NB4 (cell line): Measurements from ENCODE around the gene TAS2R9.
"Not testable (repeated sequence)": the region's sequence is repeated elsewhere in the genome, so short reads cannot be mapped to it uniquely, and the experiment has no call there.

ENCODE experiments used
- DNase-seq: peaks from one replicate; pipeline ENCODE4 v3.0.0; 2010; ENCODE audit warnings: low read depth
- H3K4me3 ChIP-seq: one replicate; pipeline ENCODE4 v1.5.1; 2011; ENCODE audit warnings: mild to moderate bottlenecking, low read depth, low read length, moderate library complexity
- CTCF ChIP-seq: IDR thresholded peaks from one replicate; pipeline ENCODE4 v1.5.1; 2012; ENCODE audit warnings: low read depth, low read length
- MYC ChIP-seq: IDR thresholded peaks from 2 replicates; pipeline ENCODE4 v1.6.1; 2011; ENCODE audit warnings: low read depth, low read length
- POLR2A ChIP-seq: IDR thresholded peaks from 2 replicates; pipeline ENCODE4 v1.6.1; 2011; ENCODE audit warnings: mild to moderate bottlenecking; ENCODE audit not compliant: insufficient read length; ENCODE audit errors: extremely low read depth
- TF ChIP-seq, protein P1 (sequence below): IDR thresholded peaks from 2 replicates; pipeline ENCODE4 v1.6.1; 2011; ENCODE audit warnings: low read depth, low read length

The TAS2R9 gene

GRCh38 chr12:10811883-10812536, 2.0 kb upstream of the TAS2R9 start:
- no peak for DNase-seq
- H3K4me3 ChIP-seq, result no peak overlapping the region
- TF ChIP-seq, protein P1, sequence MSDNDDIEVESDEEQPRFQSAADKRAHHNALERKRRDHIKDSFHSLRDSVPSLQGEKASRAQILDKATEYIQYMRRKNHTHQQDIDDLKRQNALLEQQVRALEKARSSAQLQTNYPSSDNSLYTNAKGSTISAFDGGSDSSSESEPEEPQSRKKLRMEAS, result no peak
- TF ChIP-seq MYC (no peak), CTCF (no peak), POLR2A (no peak)

DNA sequence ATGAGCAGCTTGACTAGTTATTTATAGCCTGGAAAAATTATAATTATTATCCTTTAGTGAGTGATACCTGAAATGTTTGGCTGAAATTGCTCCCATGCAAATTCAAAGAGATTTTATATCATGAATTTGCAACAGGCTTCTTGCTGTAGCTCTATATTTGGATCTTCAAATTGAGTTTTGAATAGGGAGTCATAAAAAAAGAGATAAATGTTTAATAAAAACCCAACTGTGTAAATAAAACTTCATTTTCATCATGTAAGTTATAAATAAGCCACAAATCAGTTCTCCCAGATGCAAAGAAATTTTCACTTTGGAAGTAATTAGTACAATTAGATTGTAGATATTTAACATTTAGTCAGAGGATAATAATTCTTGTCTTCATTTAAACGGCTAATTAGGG, 2.8 kb downstream of the TAS2R9 start, which contains the start of gene TAS2R8:
Gene TAS2R8 (minus strand): TSS at position 101 of the 400 bp plus-strand sequence. CDS start 306 bp downstream, outside the sequence.
- DNase-seq, result no peak
- no peak within 1 kb of the TSS for H3K4me3 ChIP-seq
- TF ChIP-seq, protein P1, result no peak
- TF ChIP-seq MYC (no peak), POLR2A (no peak), CTCF (no peak)

GRCh38 chr12:10802587-10802986, 7.4 kb downstream of the TAS2R9 start, which contains the start of gene TAS2R7:
TAS2R7 (minus strand) TSS chr12:10802627; CDS start chr12:10802570, 57 bp downstream.
- TF ChIP-seq MYC, result no peak
- TF ChIP-seq CTCF, result no peak
- TF ChIP-seq, protein P1, result no peak
- no peak for TF ChIP-seq POLR2A
- no peak for DNase-seq
- H3K4me3 ChIP-seq, result no peak within 1 kb of the TSS

DNA sequence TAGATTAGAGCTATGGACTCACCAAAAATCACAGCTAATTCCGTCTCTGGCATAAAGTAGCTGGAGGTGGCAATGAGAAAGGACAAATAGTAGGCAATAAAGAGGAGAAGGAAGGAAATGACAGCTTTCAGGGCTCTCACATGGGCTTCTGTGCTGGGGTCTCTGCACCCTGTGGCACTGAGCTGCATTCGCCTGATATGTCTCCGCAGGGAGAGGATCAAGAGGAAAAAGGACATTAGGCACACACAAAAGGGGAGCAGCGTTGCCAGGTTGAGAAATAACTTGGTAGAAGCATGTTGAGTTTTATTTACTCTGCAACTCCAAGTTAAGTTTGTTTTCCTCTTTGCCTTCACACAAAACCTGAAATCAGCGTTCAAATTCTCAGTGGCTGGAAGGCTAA, 8.2 kb downstream of the TAS2R9 start:
- no peak for TF ChIP-seq MYC
- TF ChIP-seq, protein P1, result no peak
- TF ChIP-seq POLR2A, result no peak
- no peak for TF ChIP-seq CTCF
- no peak for DNase-seq
- H3K4me3 ChIP-seq, result no peak overlapping the region

DNA sequence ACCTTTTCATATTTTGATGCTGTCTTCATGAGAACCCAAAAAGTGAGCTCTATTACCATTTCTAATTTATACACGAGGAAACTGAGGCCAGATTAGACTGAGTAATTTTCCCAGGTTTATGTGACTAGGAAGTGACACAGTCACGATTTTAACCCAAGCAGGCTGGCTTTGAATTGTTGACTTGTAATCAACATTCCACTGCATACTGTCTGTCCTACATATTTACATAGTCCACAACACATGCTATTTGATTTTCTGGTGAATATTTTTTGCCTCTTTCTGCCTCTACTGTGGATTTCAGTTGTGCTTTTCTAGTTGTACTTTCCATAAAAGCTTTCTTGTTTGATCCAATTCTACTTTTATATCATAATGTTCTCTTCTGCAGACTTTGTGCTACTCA, 15.7 kb downstream of the TAS2R9 start:
- DNase-seq, result no peak
- TF ChIP-seq POLR2A (no peak), MYC (no peak), CTCF (no peak)
- TF ChIP-seq, protein P1, result no peak
- H3K4me3 ChIP-seq, result no peak overlapping the region

DNA sequence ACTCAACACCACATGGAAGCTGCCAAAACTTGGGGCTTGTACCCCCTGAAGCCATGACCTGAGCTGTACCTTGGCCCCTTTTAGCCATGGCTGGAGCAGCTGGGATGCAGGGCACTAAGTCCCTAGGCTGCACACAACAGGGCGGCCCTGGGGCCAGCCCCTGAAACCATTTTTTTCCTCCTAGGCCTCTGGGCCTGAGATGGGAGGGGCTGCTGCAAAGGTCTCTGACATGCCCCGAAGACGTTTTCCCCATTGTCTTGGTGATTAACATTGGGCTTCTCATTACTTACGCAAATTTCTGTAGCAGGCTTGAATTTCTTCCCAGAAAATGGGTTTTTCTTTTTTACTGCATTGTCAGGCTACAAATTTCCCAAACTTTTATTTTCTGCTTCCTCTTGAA, 18.2 kb downstream of the TAS2R9 start:
- not testable (repeated sequence) for DNase-seq

More for the DNA sequence above, 18.2 kb downstream of the TAS2R9 start:
- H3K4me3 ChIP-seq, result not testable (repeated sequence)
